ENCODE data around the gene IL17C.

Gene IL17C

DNA sequence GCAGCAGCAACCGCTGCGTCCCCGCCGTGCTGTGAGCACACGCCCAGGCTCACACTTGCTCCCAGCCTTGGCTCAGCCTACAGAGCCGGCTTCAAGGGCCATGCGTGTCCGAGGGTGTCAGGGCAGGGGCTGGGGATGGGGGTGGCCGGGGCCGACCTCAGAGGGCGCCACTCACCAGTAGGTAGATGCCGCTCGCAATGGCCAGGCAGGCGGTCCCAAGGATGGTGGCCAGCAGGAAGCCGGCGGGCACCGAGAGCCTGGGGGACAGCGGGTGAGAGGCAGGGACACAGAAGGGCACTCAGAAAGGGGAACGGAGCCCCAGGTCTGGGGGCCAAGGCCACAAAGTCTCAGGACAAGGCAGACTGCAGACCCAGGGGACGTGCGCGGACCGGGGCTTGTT is 7.6 kb downstream of the IL17C start:
- DNase-seq (ENCODE audit: low spot score), result no peak

DNA sequence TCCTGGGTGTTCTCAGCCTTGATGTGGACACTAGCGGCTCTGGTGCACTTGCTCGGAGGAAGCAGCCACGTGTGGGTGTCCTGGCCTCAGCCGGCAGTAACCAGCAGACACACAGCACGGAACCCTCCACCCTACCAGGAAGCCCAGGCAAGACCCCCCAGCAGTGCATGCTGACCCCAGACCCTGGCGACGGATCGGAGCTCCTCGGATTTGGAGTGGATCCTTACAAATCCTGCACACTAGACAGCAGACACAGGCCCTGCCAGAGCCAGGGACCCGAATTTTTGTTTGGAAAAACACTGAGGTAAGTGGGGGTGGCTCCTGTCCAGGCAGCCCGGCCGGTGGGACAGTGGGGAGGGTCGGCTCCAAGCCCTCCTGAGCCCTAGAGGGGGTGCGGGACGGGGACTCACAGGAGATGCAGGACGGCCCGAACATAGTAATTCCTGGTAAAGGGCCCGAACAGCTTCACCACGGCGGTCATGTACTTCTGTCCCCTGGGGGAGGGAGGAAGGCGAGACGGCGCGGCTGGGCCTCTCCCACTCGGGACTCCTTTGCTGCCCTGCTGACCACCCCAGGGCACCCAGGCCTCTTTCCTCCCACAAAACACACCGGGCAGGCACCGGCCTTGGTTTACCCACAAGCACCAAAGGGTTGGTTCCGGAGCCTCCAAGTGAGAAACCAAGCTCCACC is 8.1 kb downstream of the IL17C start:
- DNase-seq (ENCODE audit: low spot score), result no peak

DNA sequence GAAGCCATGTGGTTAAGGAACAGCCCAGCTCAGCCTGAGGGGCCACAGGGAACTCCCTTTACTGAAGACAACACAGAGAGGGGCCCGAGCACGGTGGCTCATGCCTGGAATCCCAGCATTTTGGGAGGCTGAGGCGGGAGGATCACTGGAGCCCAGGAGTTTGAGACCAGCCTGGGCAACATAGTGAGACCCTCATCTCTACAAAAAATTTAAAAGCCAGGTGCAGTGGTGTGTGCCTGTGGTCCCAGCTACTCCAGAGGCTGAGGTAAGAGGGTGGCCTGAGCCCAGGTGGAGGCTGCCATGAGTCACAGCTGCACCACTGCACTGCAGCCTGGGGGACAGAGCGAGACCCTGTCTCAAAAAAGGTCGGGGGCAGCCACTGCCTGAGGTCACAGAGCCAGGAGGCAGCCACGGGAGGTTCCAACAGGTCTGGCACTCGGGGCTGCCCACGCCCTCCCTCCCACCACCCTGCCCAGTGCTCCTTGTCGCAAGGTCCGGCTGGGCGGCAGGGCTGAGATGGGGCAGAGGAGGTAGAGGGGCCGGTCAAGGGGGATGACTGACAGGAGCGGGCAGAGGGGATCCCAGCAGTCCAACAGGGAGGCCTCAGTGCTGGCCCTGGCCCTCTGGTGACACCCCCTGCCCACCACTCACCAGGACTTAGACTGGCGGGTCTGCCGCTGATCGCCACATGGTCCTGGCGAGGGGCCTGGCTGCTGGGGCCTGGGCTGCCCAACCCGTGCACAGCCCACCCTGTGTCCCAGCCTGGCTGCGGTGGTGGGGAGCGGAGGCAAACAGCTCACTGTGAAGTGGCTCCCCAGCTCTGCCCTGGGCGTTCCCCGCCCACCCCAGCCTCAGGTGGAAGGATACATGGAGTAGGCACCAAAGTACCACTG is 9.1 kb downstream of the IL17C start:
- no peak for DNase-seq (ENCODE audit: low spot score)

DNA sequence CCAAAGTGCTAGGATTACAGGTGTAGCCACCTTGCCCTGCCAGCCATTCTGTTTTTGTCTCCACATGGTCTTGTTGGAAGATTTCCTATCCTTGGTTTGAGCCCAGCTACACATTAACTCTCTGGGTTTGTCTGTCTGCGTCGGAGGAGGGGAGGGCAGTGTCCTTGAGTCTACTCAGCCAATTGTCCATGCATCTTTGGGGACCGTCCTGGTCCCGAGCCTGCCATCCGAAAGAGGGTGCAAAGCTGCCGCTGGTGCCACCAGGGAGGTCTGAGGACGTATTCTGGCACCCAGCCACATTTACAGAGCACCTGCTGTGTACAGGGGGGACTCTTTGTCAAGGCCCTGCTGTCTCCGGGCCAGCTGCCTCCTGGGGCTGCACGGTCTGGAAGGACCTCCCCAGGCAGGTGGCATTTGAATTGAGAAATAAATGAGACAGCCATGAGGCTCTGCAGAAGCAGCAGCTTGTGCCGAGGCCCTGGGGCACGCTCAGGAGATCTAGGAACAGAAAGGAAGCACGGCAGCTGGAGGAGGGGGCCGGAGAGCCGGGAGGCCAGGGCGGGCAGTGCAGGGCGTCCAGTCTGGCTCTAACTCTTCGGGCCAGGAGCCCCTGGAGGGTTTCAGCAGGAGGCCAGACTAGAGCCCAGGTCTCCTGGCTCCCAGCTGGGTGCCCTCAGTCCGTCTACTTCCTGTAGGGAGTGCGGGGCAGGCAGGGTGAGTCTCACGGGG is 11.0 kb downstream of the IL17C start:
- no peak for DNase-seq (ENCODE audit: low spot score)

DNA sequence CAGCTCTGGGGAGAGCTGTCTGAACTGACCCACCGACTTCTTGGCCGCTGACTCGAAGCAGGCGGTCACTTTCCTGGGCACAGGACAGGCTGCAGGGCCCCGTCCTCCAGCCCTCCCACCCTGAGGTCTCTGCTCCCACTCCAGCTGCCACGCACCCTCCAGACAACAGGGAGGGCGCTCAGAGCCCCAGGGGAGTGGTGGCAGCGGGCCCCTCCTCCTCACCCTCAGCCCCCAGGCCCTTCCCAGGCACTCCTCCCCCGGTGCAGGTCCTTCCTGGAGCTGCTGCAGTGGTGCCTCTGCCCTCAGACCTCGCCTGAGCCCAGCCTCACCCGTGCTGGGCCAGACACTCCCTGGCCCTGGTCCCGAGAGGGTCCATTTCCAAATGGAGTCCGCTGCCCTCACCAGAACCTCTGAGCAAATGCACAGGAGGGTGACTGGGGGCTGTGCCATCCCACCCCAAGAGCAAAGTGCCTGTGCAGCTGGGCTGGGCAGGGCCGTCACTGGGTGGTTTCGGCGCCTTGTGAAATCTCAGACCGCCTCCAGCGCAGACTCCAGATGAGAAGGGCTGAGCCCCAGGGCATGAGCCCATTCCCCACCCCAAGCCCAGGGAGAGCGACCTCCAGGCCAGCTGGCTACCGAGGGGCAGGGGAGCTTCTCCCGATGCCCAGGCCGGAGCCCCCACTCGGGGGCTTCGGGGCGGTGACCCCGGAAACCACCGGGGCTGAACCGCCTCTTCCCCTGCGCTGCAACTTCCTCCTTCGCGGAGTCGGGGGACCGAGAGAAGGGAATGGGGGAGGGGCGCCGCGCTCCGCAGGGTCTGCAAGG is 11.8 kb downstream of the IL17C start:
- DNase-seq (ENCODE audit: low spot score), result no peak

DNA sequence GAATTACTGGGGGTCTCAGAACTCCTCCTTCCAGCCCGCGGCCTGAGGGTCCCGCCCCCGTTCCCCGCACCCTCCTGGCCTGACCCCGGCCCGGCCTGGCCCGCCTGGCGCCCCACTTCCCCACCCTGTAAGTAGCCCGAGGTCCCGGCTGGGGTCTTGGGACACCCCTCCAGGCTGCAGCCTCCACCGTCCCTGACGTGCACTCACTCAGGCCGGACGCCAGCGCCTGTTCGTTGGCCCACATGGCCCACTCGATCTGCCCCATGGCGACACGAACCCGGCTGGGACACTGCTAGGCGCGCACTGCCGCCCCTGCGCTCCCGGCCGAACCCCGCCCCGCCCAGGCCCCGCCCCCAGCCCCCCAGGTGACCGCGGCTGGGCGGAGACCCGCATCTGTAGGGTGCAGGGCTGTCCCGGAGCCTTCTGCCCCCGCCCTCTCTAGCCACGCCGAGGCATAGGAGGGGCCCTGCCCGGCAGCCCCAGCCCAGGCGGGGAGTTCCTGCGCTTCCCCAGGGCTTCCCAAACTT is 12.4 kb downstream of the IL17C start, which contains the start of gene CYBA:
Gene CYBA (minus strand): TSS at position 305 of the 527 bp plus-strand sequence. CDS start 40 bp downstream, at position 265.
- no peak for DNase-seq (ENCODE audit: low spot score)

DNA sequence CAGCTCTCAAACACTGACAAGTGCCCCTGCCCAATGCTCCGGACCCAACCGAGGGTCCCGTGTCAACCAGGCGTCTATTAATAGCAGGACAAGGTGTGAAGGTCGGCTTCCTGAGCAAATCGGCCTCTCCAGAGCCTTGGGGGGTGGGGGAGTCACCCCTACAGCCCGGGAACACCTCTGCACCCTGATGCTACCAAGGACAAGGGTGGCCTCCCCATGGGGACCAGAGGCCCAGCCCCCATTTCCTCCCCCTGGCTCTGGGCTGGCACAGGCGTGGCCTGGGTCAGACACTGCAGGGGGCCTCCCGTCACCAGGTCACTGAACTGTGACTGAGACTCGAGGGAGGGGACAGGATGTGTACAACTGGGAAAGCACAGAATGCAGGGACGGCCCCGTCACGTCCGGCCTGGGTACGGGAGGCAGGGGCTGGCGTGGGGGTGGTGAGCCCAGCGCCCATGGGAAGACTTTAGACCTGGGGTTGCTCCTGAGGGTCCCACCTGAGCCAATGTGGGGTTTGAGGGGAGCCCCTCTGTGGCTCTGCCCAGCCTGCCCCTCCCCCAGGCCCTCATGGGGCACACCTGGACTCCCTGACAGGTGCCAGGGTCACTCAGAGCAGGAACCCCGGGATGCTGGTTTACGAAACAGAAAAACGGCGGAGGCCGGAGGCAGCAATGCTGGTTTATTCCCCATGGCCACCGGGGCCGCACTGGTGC is 13.1 kb downstream of the IL17C start:
- no peak for DNase-seq (ENCODE audit: low spot score)

DNA sequence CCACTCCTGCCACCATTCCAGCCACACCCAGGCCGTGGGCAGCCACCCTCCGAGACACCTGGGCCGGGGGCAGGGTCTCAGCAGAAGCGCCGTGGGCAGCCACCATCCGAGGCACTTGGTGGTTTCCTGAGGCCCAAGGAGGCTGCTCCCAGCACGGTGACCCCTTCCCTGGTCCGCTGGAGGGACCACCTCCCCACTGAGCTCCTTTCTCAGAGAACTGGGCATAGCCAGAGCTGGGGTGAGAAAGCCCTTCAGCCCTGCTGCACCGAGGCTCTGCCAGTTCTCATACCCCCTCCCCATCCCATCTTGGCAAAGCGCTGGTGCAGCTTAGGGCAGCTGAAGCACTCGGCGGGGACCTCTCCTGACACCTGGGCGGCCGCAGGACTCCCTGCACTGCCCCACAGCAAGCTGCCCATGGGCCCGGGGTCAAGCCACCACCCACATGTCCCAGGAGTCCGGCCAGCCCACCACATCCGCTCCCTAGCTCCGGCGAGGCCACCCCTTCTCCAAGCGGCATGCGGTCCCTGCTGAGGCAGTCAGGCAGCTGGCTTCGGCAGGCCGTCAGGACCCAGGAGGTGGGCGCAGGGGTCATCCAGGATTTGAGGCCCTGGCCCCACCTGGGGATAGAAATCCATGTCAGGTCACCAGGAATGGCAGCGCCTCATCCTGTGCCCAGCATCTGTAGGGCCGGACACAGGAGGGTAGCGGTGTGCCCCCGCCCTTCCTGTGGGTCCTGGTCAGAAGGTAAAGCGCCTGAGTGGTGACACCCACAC is 13.8 kb downstream of the IL17C start:
- no peak for DNase-seq (ENCODE audit: low spot score)

DNA sequence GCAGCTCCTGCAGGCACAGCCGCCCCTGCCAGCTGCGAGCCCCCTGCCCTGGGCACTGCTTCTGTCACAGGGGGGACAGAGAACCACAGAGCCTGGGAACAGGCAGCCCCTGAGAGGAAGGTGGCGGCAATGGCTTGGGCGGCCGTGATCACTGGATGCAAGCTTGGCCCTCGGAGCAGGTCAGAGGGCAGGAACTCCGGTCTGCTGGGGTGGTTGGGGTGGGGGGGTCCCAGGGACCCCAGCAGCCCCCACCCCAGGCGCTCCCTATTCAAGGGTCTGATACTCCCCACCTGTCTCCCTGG is 14.3 kb downstream of the IL17C start:
- no peak for DNase-seq (ENCODE audit: low spot score)

DNA sequence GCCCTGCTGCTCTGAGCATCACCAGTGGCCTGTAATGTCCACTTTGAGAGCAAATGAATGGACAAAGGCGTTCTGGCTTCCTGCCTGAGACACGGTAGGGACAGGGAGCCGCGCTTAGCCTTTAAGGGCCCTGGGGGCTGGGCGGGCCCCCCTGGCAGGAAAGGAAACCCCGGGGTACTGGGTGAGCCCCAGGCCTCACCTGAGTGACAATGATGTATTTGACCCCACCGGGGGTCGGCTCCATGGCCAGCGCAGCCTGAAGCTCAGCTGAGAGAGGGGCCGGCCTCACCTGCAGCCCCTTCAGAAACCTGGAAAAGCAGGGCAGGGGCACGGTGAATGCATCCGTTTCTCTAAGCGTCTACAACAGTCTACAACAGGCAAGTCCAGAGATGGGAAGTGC is 14.7 kb downstream of the IL17C start:
- no peak for DNase-seq (ENCODE audit: low spot score)

DNA sequence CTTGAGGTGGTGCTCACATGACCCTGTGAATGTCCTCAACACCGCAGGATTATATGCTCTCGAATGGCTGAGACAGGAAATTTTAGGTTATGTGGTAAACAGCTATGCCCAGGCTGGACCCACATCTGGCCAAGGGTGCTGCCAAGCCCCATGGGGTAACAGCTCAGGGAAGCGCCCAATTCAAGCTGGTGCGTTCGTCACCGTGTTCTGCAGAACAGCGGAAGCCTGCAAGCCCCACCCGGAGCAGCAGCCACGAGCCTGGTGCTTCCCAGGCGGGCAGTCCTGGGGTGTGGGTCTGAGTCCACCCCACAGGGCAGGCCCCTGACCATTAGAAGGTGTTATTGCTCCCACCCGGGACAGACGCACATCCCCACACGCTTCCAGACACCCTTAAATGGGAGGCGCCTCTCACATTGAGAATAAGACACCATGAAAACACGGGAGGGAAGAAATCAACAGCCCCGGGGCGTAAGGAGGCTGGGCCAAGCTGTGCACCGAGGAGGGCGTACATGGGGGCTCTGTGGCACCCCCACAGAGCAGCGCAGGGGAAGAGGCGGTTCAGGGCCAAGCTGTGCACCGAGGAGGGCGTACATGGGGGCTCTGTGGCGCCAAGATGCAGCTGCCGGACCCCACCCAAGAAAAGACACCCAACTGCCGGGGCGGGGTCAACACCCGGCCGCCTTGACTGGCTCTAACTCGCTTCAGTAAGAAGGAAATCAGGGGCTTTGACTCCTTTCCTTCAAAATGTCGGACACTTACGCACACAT is 15.4 kb downstream of the IL17C start:
- no peak for DNase-seq (ENCODE audit: low spot score)

DNA sequence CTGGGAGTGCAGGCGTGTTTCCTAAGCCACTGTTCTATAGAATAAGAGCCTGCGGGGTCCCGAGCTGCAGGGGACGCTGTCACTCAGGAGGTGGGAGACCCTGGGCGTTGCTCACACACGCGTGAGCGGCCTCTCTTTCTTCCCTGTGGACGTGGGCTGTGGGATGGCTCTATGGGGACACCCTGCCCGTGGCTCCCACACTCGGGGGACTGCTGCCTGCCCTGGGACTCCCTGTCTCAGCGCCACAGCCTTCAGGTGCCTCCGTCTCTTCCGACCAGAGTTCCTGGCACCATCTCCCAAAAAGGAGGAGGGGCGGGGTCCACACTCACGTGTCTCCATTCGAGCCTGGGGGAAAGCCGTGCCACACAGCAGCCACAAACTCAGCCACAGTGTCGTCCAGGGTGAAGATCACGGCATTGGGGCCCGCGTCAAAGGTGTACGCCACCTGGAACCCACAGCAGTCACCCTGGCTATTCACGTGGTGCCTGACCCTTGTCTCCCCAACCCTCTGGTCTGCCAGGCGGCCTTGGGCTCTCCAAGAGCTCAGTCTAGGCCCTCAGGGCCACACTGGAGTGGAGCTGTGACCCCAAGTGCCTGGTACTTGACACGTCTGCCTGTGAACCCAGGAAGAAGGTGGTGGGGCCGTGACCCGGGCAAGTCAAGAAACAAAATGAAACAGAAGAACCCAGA is 16.1 kb downstream of the IL17C start:
- DNase-seq (ENCODE audit: low spot score), result no peak

DNA sequence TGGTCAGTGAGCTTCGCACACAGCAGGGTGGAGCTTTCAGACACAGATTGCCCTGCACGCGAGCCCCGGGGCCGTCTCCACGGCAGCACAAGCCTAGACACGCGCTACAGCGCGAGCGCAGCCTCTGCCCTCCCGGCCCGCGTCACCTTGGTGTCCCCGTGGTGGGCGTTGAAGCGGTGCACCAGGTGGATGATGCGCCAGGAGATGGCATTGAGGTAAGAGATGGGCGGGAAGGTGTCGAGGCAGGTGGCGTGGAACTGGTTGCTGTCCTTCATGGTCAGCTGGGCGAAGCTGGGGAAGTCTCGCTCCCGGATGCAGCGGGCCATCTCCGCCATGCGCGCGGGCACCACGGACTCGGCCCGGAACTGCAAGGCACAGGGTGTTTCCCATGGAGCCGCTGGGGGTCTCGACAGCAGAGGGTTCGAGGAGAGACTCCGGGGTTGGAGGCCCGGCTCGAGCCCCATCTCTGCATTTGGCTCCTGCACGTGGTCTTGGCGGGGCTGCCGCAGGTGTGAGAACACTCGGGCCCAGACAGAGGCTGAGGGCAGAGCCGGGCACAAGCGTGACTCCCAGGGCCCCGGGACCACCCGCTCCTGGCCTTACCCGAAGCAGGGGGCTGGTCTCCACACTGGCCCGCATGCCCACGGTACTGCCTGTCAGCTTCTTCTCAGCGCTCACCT is 16.8 kb downstream of the IL17C start:
- no peak for DNase-seq (ENCODE audit: low spot score)

DNA sequence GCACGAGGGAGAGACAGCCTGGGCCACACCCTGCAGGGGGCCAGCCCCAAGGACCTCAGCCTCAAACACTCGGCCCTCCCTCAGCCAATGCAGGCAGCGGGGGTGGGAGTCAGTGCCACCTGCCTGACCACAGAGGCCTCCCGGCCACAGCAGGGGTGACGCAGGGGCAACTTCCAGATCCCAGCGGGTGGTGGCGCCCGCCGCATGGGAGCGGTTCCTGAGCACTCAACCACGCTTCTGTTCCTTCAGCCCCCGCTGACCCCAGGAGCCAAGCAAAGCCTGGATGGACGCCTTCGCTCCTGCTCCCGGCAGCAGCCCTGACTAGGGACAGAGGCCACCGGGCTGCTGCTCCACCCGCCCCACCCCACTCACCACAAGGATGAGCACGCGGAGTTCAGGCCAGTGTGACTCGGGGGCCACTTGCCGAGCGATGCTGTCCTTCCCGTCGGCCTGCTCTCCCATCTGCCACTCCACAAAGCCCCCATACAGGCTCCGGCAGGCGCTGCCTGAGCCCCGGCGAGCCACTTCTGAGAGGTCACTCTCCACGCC is 17.4 kb downstream of the IL17C start:
- DNase-seq (ENCODE audit: low spot score), result no peak

DNA sequence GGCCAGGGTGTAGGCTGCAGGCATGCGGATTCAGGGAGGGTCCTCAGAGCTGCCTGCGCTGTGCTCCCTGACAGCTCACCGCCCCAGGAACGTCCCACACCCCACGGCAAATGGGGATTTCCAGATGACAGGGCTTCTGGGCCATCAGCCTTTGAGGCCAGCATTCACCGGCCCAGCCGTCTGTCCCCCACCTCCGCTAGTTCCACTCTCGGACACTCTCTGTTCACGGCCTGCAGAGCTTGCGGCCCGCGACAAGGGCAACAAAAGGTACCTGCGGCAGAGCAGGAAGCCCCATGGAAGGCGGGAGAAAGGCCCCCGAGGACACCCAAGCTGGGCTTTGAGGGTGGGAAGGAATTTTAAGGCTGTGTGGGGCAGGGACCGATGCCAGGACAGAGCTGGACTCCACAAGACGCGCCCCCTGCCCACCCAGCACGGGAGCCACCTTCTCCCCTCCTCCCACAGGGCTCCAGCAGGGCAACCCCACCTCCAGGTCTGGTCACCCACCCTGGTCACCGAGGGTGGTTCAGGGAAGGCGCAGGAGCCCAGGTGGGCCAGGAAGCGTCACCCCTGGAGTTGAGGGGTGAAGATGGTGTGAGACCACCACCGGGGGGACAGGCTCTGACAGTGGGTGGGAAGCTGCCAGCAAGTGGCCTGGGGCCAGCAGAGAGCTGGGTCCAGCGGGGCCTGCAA is 18.1 kb downstream of the IL17C start:
- DNase-seq (ENCODE audit: low spot score), result no peak

DNA sequence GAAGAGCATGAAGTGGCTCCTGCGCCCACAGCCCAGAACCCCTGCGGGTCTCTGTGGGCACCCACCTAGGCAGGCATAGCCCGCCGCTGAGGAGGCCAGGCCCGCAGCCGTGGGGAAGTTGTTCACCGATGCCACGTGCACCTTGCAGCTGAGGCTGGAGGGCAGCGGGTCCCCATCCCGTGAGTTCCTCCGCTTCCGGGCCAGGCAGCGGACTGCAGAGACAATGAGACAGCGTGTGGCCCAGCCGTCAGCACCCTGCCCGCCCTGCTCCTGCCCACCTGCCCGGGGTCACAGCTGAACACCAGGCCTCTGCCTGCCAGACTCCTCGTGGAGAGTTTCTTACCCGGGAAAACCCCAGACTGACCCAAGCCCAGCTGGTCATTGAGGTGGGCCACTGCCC is 19.0 kb downstream of the IL17C start:
- no peak for DNase-seq (ENCODE audit: low spot score)

DNA sequence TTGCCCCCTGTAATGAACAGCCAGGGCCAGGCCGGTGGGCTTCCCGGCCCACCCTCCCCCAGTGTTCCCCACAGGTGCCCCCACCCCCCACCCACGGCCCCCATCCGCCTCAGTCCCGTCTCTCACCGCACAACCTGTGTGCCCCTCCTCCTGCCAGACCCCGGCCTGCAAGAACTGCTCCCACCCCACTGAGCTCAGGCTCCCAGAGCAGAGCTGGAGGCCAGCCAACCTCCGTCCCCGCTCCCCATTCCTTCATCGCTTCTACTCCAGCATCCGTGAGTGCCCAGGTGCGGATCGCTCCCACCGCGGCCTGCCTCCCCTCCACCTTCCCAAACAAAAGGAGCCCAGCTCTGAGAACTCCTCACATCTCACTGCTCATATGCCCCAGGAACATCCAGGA is 20.3 kb downstream of the IL17C start:
- no peak for DNase-seq (ENCODE audit: low spot score)

Measured in pons (tissue), 1 donor.